ENCODE measurements around the gene PKN1.

Gene PKN1

DNA sequence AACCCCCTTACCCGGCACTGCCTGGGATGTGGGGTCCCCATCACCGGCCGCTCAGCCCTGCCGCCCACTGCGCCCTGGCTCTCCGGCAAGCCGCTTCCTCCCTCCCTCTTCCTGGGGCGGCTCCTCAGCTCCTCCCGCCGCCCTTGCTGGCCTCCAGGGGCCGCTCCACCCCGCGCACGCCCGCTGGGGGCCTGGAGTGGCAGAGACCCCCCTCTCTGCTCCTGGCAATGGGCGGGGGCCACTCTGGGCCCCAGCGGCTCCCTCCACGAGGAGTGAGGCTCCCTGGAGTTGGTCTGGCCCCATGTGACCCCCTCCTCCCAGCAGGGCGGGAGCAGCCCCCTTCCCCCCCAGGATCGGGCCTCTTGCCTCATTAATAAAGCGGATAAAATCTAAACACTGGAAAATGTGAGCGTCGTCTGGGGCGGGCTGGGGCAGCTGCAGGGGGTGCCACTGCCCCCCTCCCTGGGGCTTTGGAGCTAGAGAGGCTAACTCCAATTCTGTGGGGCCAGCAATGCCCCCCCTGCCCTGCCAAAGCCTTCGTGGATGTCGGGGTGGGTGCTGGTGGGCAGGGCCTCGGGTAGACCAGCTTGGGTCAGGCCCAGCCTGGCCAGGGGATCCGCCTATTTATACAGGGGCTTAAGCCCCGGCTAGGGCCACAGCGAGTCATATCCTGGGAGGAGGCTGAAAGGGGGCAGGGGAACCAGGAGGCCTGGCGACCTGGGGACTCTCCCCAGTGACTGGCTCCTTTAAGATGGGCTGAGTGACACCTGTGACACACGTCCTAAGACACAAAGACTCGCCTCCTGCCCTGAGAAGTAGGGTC, 42.4 kb downstream of the PKN1 start, which contains the start of gene PTGER1:
Gene PTGER1 (minus strand): TSS at position 104 of the 823 bp plus-strand sequence. CDS start 1,034 bp downstream, outside the sequence.
- Histone ChIP-seq H3K9ac (ENCODE audit: low read depth in 1 of 2, low read length in 2 of 2) (no peak within 1 kb of the TSS), H3K4me3 (ENCODE audit: low read depth in 1 of 2, low read length in 2 of 2) (no peak within 1 kb of the TSS), H3K36me3 (ENCODE audit: control insufficient read depth in 1 of 2, insufficient read depth in 2 of 2, low read length in 2 of 2) (peaks cover 7 to 22% of the 10 kb centered on the region in 2 donors), H3K27me3 (ENCODE audit: control insufficient read depth in 1 of 2, insufficient read depth in 2 of 2, low read length in 2 of 2) (peaks cover 15 to 18% of the 10 kb centered on the region in 2 donors), H3K4me1 (ENCODE audit: control insufficient read depth in 1 of 2, insufficient read depth in 2 of 2, low read length in 2 of 2) (peaks cover 6 to 12% of the 10 kb centered on the region in 2 donors), H3K27ac (ENCODE audit: low read depth, low read length) (no peak within 1 kb of the TSS), H3K9me3 (ENCODE audit: control insufficient read depth in 1 of 2, low read length in 2 of 2) (no peaks in the 10 kb centered on the region)

GRCh38 chr19:14476327-14476672, 43.2 kb downstream of the PKN1 start:
- peaks cover 15 to 18% of the 10 kb centered on the region in 2 donors for H3K27me3 ChIP-seq (ENCODE audit: control insufficient read depth in 1 of 2, insufficient read depth in 2 of 2, low read length in 2 of 2)
- peaks cover 7 to 25% of the 10 kb centered on the region in 2 donors for H3K36me3 ChIP-seq (ENCODE audit: control insufficient read depth in 1 of 2, insufficient read depth in 2 of 2, low read length in 2 of 2)
- peak overlapping the region; percentile 32 for H3K27ac ChIP-seq (ENCODE audit: low read depth, low read length)
- no peak overlapping the region for H3K9ac ChIP-seq (ENCODE audit: low read depth in 1 of 2, low read length in 2 of 2)
- H3K4me1 ChIP-seq (ENCODE audit: control insufficient read depth in 1 of 2, insufficient read depth in 2 of 2, low read length in 2 of 2) = peaks cover 6 to 12% of the 10 kb centered on the region in 2 donors
- no peaks in the 10 kb centered on the region for H3K9me3 ChIP-seq (ENCODE audit: control insufficient read depth in 1 of 2, low read length in 2 of 2)
- H3K4me3 ChIP-seq (ENCODE audit: low read depth in 1 of 2, low read length in 2 of 2) = no peak overlapping the region

- Histone ChIP-seq H3K9ac (ENCODE audit: low read depth in 1 of 2, low read length in 2 of 2) (no peak overlapping the region), H3K27me3 (ENCODE audit: control insufficient read depth in 1 of 2, insufficient read depth in 2 of 2, low read length in 2 of 2) (peaks cover 15 to 18% of the 10 kb centered on the region in 2 donors), H3K27ac (ENCODE audit: low read depth, low read length) (peak overlapping the region; percentile 32), H3K4me3 (ENCODE audit: low read depth in 1 of 2, low read length in 2 of 2) (no peak overlapping the region), H3K9me3 (ENCODE audit: control insufficient read depth in 1 of 2, low read length in 2 of 2) (no peaks in the 10 kb centered on the region), H3K36me3 (ENCODE audit: control insufficient read depth in 1 of 2, insufficient read depth in 2 of 2, low read length in 2 of 2) (peaks cover 7 to 28% of the 10 kb centered on the region in 2 donors), H3K4me1 (ENCODE audit: control insufficient read depth in 1 of 2, insufficient read depth in 2 of 2, low read length in 2 of 2) (peaks cover 6 to 12% of the 10 kb centered on the region in 2 donors)
These were observed 43.7 kb downstream of the PKN1 start for GRCh38 chr19:14476673-14477401.

DNA sequence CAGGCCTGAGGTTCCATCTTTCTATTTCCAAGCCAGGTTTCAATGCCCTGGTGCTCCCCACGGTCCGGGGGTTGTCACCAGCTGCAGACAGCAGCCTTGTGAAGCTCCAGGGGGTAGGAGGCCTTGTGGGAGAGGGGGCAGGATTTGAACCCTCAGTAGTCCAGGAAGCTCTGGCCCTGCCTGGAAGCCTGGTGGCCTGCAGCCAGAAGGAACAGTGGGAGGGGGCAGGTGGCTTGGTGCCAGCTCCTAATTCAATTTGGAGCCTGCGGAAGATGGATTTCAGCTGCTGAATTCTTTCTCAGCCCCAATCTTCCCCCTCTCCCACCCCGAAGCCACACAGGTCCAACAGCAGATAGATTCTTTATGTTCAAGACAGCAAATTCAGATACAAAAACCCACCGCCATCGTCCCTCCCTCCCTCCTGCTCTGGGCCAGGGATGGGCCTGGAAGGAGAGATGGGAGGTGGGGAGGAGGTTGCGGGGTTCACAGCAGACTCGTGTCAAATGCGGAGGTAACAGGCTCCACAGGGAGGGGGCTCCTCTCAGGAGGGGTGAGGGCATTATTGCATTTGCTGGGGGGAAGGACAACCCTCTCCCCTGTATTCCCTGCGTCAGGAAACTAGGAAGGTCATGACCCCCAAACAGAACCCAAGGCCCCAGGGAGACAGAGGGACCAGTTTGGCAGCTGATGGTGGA, 44.5 kb downstream of the PKN1 start:
- no peaks in the 10 kb centered on the region for H3K9me3 ChIP-seq (ENCODE audit: control insufficient read depth in 1 of 2, low read length in 2 of 2)
- H3K4me1 ChIP-seq (ENCODE audit: control insufficient read depth in 1 of 2, insufficient read depth in 2 of 2, low read length in 2 of 2) = peaks cover 3 to 9% of the 10 kb centered on the region in 2 donors
- no peak overlapping the region for H3K4me3 ChIP-seq (ENCODE audit: low read depth in 1 of 2, low read length in 2 of 2)
- no peak overlapping the region for H3K27ac ChIP-seq (ENCODE audit: low read depth, low read length)
- H3K36me3 ChIP-seq (ENCODE audit: control insufficient read depth in 1 of 2, insufficient read depth in 2 of 2, low read length in 2 of 2) = peaks cover 7 to 35% of the 10 kb centered on the region in 2 donors
- H3K9ac ChIP-seq (ENCODE audit: low read depth in 1 of 2, low read length in 2 of 2) = no peak overlapping the region
- H3K27me3 ChIP-seq (ENCODE audit: control insufficient read depth in 1 of 2, insufficient read depth in 2 of 2, low read length in 2 of 2) = peaks cover 14 to 18% of the 10 kb centered on the region in 2 donors

DNA sequence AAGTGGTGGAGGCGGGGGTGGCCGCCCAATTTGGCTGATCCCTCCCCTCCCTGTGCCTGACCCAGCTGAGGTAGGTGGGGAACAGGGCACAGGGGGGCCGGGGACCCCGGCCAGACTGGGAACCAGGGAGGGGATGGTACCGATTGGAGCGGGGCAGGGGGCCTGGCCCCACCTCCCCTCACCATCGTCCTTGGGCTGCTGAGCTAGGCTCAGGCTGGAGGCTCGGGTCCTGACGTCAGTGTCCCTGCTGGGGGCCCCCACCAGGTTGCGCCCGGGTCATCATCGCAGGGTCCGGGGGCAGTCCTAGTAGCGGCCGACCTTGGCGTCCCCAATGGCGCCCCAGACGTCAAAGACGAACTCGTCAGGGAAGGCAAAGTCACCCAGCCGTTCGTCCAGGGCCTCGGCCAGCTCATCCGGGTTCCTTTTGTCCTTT, 45.0 kb downstream of the PKN1 start:
- Histone ChIP-seq H3K27ac (ENCODE audit: low read depth, low read length) (no peak overlapping the region), H3K4me1 (ENCODE audit: control insufficient read depth in 1 of 2, insufficient read depth in 2 of 2, low read length in 2 of 2) (peaks cover 3 to 8% of the 10 kb centered on the region in 2 donors)

GRCh38 chr19:14479309-14479974, 46.3 kb downstream of the PKN1 start:
- Histone ChIP-seq H3K4me1 (ENCODE audit: control insufficient read depth in 1 of 2, insufficient read depth in 2 of 2, low read length in 2 of 2) (peaks cover 3 to 8% of the 10 kb centered on the region in 2 donors), H3K36me3 (ENCODE audit: control insufficient read depth in 1 of 2, insufficient read depth in 2 of 2, low read length in 2 of 2) (peaks cover 7 to 35% of the 10 kb centered on the region in 2 donors), H3K27me3 (ENCODE audit: control insufficient read depth in 1 of 2, insufficient read depth in 2 of 2, low read length in 2 of 2) (peaks cover 6 to 7% of the 10 kb centered on the region in 2 donors), H3K27ac (ENCODE audit: low read depth, low read length) (no peak overlapping the region), H3K9ac (ENCODE audit: low read depth in 1 of 2, low read length in 2 of 2) (no peak overlapping the region), H3K9me3 (ENCODE audit: control insufficient read depth in 1 of 2, low read length in 2 of 2) (no peaks in the 10 kb centered on the region), H3K4me3 (ENCODE audit: low read depth in 1 of 2, low read length in 2 of 2) (no peak overlapping the region)

More for the DNA sequence above, 45.0 kb downstream of the PKN1 start:
- Histone ChIP-seq H3K36me3 (ENCODE audit: control insufficient read depth in 1 of 2, insufficient read depth in 2 of 2, low read length in 2 of 2) (peaks cover 7 to 35% of the 10 kb centered on the region in 2 donors), H3K9ac (ENCODE audit: low read depth in 1 of 2, low read length in 2 of 2) (no peak overlapping the region), H3K27me3 (ENCODE audit: control insufficient read depth in 1 of 2, insufficient read depth in 2 of 2, low read length in 2 of 2) (peaks cover 10 to 15% of the 10 kb centered on the region in 2 donors), H3K4me3 (ENCODE audit: low read depth in 1 of 2, low read length in 2 of 2) (no peak overlapping the region), H3K9me3 (ENCODE audit: control insufficient read depth in 1 of 2, low read length in 2 of 2) (no peaks in the 10 kb centered on the region)

GRCh38 chr19:14479975-14480699, 47.0 kb downstream of the PKN1 start:
- Histone ChIP-seq H3K4me3 (ENCODE audit: low read depth in 1 of 2, low read length in 2 of 2) (no peak overlapping the region), H3K4me1 (ENCODE audit: control insufficient read depth in 1 of 2, insufficient read depth in 2 of 2, low read length in 2 of 2) (peaks cover 3% of the 10 kb centered on the region in 2 donors), H3K9me3 (ENCODE audit: control insufficient read depth in 1 of 2, low read length in 2 of 2) (no peaks in the 10 kb centered on the region), H3K36me3 (ENCODE audit: control insufficient read depth in 1 of 2, insufficient read depth in 2 of 2, low read length in 2 of 2) (peaks cover 7 to 35% of the 10 kb centered on the region in 2 donors), H3K27me3 (ENCODE audit: control insufficient read depth in 1 of 2, insufficient read depth in 2 of 2, low read length in 2 of 2) (peaks cover under 1% of the 10 kb centered on the region in 2 donors), H3K27ac (ENCODE audit: low read depth, low read length) (no peak overlapping the region), H3K9ac (ENCODE audit: low read depth in 1 of 2, low read length in 2 of 2) (no peak overlapping the region)

DNA sequence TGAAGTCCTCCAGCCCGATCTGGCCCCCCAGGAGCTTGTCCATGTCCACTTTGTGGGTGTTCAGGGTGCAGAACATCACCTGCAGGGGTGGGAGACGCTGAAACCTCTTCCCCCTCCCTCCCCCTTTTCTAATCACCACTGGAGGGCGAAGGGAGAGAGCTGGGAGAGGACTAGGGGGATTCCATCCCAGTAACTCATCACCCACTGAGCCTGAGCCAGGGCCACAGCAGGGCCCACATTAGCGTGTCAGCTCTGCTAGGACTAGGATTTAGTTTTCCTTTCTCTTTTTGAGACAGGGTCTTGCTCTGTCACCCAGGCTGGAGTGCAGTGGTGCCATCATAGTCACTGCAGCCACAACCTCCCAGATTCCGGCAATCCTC, 47.6 kb downstream of the PKN1 start:
- Histone ChIP-seq H3K36me3 (ENCODE audit: control insufficient read depth in 1 of 2, insufficient read depth in 2 of 2, low read length in 2 of 2) (peaks cover 7 to 35% of the 10 kb centered on the region in 2 donors), H3K9ac (ENCODE audit: low read depth in 1 of 2, low read length in 2 of 2) (no peak overlapping the region)

More for the DNA sequence above, 47.6 kb downstream of the PKN1 start:
- Histone ChIP-seq H3K4me3 (ENCODE audit: low read depth in 1 of 2, low read length in 2 of 2) (no peak overlapping the region), H3K27me3 (ENCODE audit: control insufficient read depth in 1 of 2, insufficient read depth in 2 of 2, low read length in 2 of 2) (no peaks in the 10 kb centered on the region), H3K9me3 (ENCODE audit: control insufficient read depth in 1 of 2, low read length in 2 of 2) (no peaks in the 10 kb centered on the region), H3K27ac (ENCODE audit: low read depth, low read length) (no peak overlapping the region), H3K4me1 (ENCODE audit: control insufficient read depth in 1 of 2, insufficient read depth in 2 of 2, low read length in 2 of 2) (peaks cover 0 to 3% of the 10 kb centered on the region in 2 donors)
